Measurements from ENCODE around the gene MCUR1.
"Not testable (repeated sequence)": the region's sequence is repeated elsewhere in the genome, so short reads cannot be mapped to it uniquely, and the experiment has no call there.

The MCUR1 gene

GRCh38 chr6:13778028-13778427 is 36.3 kb downstream of the MCUR1 start:
- DNase-seq (ENCODE audit: low read depth, low spot score): peak; percentile 59

- DNase-seq (ENCODE audit: low read depth, low spot score): no peak
These were observed 37.8 kb downstream of the MCUR1 start for GRCh38 chr6:13776602-13777001.

- peak; percentile 63 for DNase-seq (ENCODE audit: low read depth, low spot score)
These were observed 38.9 kb downstream of the MCUR1 start for GRCh38 chr6:13775466-13775865.

- not testable (repeated sequence) for DNase-seq (ENCODE audit: low read depth, low spot score)
These were observed 41.9 kb downstream of the MCUR1 start for GRCh38 chr6:13772358-13773030.

GRCh38 chr6:13769655-13770053 is 44.7 kb downstream of the MCUR1 start:
- no peak for DNase-seq (ENCODE audit: low read depth, low spot score)

GRCh38 chr6:13769034-13769654 is 45.2 kb downstream of the MCUR1 start:
- no peak for DNase-seq (ENCODE audit: low read depth, low spot score)

- DNase-seq (ENCODE audit: low read depth, low spot score): peak; percentile 51
These were observed 47.1 kb downstream of the MCUR1 start for GRCh38 chr6:13767121-13767808.

- peak; percentile 82 for DNase-seq (ENCODE audit: low read depth, low spot score)
These were observed 48.1 kb downstream of the MCUR1 start for GRCh38 chr6:13766201-13766634.

GRCh38 chr6:13765570-13765969 is 48.8 kb downstream of the MCUR1 start:
- peak; percentile 52 for DNase-seq (ENCODE audit: low read depth, low spot score)

GRCh38 chr6:13764996-13765395 is 49.4 kb downstream of the MCUR1 start:
- no peak for DNase-seq (ENCODE audit: low read depth, low spot score)

GRCh38 chr6:13763740-13764381 is 50.5 kb downstream of the MCUR1 start:
- no peak for DNase-seq (ENCODE audit: low read depth, low spot score)

GRCh38 chr6:13762611-13763441 is 51.5 kb downstream of the MCUR1 start:
- DNase-seq (ENCODE audit: low read depth, low spot score): peak; percentile 95

GRCh38 chr6:13761361-13762036 is 52.9 kb downstream of the MCUR1 start:
- peak; percentile 10 for DNase-seq (ENCODE audit: low read depth, low spot score)

- peak; percentile 7 for DNase-seq (ENCODE audit: low read depth, low spot score)
These were observed 53.8 kb downstream of the MCUR1 start for GRCh38 chr6:13760307-13761304.

GRCh38 chr6:13759025-13759424 is 55.3 kb downstream of the MCUR1 start:
- DNase-seq (ENCODE audit: low read depth, low spot score): no peak

GRCh38 chr6:13754644-13755043 is 59.7 kb downstream of the MCUR1 start:
- no peak for DNase-seq (ENCODE audit: low read depth, low spot score)

GRCh38 chr6:13743736-13744127 is 70.6 kb downstream of the MCUR1 start:
- no peak for DNase-seq (ENCODE audit: low read depth, low spot score)

- no peak for DNase-seq (ENCODE audit: low read depth, low spot score)
These were observed 71.2 kb downstream of the MCUR1 start for GRCh38 chr6:13742961-13743735.

GRCh38 chr6:13741365-13741764 is 73.0 kb downstream of the MCUR1 start:
- no peak for DNase-seq (ENCODE audit: low read depth, low spot score)
